Neural cell (in vitro differentiated cells): Measurements from ENCODE around the gene COX7B.

Experiments
- CTCF ChIP-seq: fragments of 450-650 bp; IDR thresholded peaks from 2 replicates; pipeline ENCODE4 v1.5.1; 2014; ENCODE audit warnings: antibody characterized with exemption, mild to moderate bottlenecking, moderate library complexity; ENCODE audit not compliant: poor library complexity, severe bottlenecking
- EP300 ChIP-seq: fragments of 450-650 bp; conservative IDR thresholded peaks from 2 replicates; pipeline ENCODE4 v1.6.1; 2014; ENCODE audit warnings: antibody characterized with exemption, mild to moderate bottlenecking, moderate library complexity; ENCODE audit not compliant: poor library complexity, severe bottlenecking
- EZH2 ChIP-seq: fragments of 200-600, 300-800 bp; shearing (Covaris generic), sonication (generic); IDR thresholded peaks from 2 replicates; pipeline ENCODE4 v1.6.1; 2014; ENCODE audit warnings: antibody characterized with exemption, low read length, borderline replicate concordance, mild to moderate bottlenecking; ENCODE audit not compliant: insufficient read depth, poor library complexity, severe bottlenecking
- MXI1 ChIP-seq: fragments of 450-650 bp; conservative IDR thresholded peaks from 2 replicates; pipeline ENCODE4 v1.6.1; 2014; ENCODE audit warnings: antibody characterized with exemption, mild to moderate bottlenecking; ENCODE audit not compliant: poor library complexity, severe bottlenecking
- POLR2AphosphoS5 ChIP-seq: IDR thresholded peaks from 2 replicates; pipeline ENCODE4 v1.6.1; 2012
- RAD21 ChIP-seq: fragments of 450-650 bp; conservative IDR thresholded peaks from 2 replicates; pipeline ENCODE4 v1.6.1; 2014; ENCODE audit warnings: antibody characterized with exemption, mild to moderate bottlenecking, moderate library complexity
- TAF1 ChIP-seq: IDR thresholded peaks from 2 replicates; pipeline ENCODE4 v1.6.1; 2012; ENCODE audit warnings: low read depth

- TF ChIP-seq CTCF (no peak), EZH2 (no peak), POLR2AphosphoS5 (no peak), MXI1 (no peak), RAD21 (no peak), EP300 (no peak), TAF1 (no peak)
These were observed 2.2 kb downstream of the COX7B start for GRCh38 chrX:77901506-77901905.
